ENCODE measurements around the gene CHAF1B.

- TF ChIP-seq CTCF (IDR thresholded peaks at IDR 0.05; ENCODE audit: extremely low read depth in 1 of 2, insufficient read depth in 1 of 2, low read depth in 1 of 2, low read length in 2 of 2) (no peak), EZH2 (IDR thresholded peaks at IDR 0.05; ENCODE audit: borderline replicate concordance, low read depth, low read length, severe bottlenecking) (no peak), POLR2AphosphoS5 (IDR thresholded peaks at IDR 0.05; ENCODE audit: insufficient read depth, low read depth, low read length) (peak; percentile 49), POLR2A (IDR thresholded peaks at IDR 0.05; ENCODE audit: low read depth, low read length) (peak; percentile 55), MYC (IDR thresholded peaks at IDR 0.05; ENCODE audit: low read depth, low read length) (no peak), MAX (IDR thresholded peaks at IDR 0.05; ENCODE audit: insufficient read depth, insufficient read length) (no peak), FOS (IDR thresholded peaks at IDR 0.05; ENCODE audit: borderline replicate concordance, insufficient read depth, low read length) (peak; percentile 38), JUN (IDR thresholded peaks at IDR 0.05; ENCODE audit: borderline replicate concordance, insufficient read depth, insufficient read length, low read depth) (no peak)
Observed at GRCh38 chr21:36437745-36438128, 52.5 kb downstream of the CHAF1B start.
